GM19438 (cell line): ENCODE measurements around the gene FANCM.
"Not testable (repeated sequence)": the region's sequence is repeated elsewhere in the genome, so short reads cannot be mapped to it uniquely, and the experiment has no call there.

Experiments
- ATAC-seq: cut with Tn5 transposase; IDR thresholded peaks from one replicate; pipeline ENCODE4 v1.9.1; 2021; ENCODE audit warnings: low read depth; ENCODE audit not compliant: unreplicated experiment

The FANCM gene

DNA sequence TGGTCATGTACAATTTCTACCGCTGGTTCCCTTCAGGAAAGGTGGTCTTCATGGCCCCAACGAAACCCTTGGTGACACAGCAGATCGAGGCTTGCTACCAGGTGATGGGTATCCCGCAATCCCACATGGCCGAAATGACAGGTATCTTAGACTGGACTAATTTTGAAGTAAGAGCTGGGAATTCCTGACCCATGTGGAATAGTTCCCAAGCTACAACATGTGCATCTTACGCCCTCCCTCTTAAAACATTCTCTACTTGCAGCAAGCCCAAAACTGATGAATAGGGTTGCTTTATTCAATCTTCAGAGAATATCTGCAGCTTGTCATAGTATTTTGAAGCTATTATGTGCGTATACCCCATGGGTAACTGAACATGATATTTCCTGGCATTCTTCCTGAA is 669 bp downstream of the FANCM start:
- no peak for ATAC-seq

DNA sequence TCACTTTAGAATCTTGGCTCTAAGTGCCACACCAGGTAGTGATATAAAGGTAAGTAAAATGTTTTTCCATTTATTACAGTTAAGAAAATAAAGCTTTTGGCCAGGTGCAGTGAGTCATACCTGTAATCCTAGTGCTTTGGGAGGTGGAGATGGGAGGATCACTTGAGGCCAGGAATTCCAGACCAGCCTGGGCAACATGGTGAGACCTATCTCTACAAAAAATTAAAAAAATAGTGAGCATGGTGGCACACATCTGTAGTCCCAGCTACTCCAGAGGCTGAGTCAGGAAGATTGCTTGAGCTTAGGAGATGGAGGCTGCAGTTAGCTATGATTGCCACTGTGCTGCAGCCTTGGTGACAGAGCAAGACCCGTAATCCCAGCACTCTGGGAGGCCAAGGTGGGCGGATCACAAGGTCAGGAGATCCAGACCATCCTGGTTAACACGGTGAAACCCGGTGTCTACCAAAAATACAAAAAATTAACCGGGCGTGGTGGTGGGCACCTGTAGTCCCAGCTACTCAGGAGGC is 5.0 kb downstream of the FANCM start:
- ATAC-seq, result no peak

GRCh38 chr14:45142083-45142482 is 6.4 kb downstream of the FANCM start:
- ATAC-seq, result not testable (repeated sequence)

- no peak for ATAC-seq
These were observed 8.9 kb downstream of the FANCM start for GRCh38 chr14:45144658-45145057.

DNA sequence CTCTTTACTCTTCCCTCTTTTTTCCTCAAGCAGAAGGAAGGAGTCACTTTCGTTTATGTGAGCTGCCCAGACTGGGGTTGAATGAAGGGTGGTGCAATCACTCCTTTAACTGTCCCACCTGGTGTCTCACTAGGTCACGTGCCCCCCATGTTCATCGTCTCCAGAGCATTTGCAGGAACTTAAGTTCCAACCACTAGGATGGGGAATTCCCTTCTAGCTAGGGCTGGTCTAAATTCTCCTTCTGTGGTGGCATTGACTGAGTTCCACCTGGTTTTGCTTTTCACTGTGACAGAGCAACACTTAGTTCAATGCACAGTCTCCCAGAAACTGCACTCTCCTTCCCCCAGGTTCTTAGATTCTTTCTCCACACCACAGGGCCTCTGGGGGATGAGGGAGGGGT is 9.5 kb downstream of the FANCM start:
- peak; percentile 53 for ATAC-seq

DNA sequence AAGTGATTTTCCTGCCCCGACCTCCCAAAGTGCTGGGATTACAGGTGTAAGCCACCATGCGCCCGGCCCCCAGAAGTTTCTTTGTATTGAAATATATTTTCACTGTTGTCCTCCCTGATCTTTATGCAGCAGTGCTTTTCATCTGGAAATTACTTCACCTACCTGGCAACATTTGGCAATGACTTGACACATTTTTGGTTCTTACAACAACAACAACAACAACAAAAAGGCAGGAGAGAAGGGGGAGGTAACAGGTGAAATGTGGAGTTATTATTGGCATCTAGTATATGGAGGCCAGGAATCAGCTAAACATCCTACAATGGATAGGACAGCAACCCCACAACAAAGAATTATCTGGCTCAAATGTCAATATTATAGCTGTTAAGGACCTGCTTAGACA is 13.9 kb downstream of the FANCM start:
- no peak for ATAC-seq

GRCh38 chr14:45150386-45150890 is 14.7 kb downstream of the FANCM start:
- no peak for ATAC-seq

GRCh38 chr14:45156067-45156466 is 20.3 kb downstream of the FANCM start:
- ATAC-seq, result no peak

DNA sequence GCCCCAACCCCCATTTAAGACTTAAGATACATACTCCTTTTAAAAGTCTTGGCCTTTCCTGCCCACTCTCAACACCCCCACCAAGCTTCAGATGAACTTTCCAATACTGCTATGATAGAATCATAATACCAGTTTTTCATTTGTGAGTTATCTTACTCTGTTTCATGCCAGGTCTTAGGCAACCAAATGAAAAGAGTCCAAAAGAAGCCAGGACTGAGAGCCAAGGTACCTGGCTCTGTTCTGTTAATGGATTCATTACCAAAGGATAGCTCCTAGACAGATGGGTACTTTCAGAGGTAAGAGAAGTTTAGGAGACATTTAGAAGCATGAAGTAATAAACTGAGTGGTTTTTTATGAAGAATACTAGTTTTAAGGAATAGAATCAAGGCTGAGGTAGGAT is 34.2 kb downstream of the FANCM start:
- ATAC-seq, result no peak

- no peak for ATAC-seq
These were observed 41.3 kb downstream of the FANCM start for GRCh38 chr14:45177076-45177475.

GRCh38 chr14:45181329-45181728 is 45.6 kb downstream of the FANCM start:
- no peak for ATAC-seq

DNA sequence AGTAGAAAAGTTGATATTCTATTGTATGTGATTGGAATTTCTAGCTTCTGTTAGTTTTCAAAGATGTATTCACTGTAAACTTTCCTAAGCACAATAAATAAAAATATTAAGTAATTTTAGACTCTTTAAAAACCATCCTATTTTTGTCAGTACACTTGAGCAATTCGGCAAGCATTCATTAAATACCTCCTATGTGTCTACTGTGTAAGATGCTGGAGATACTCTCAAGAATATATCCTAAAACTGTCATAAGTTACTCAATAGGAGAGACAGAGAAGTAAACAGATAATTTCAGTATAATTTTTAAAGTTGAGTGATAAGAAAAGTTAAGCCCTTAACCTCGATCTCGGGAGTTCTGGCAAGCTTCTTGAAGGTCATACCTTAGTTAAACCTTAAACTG is 46.1 kb downstream of the FANCM start:
- no peak for ATAC-seq

DNA sequence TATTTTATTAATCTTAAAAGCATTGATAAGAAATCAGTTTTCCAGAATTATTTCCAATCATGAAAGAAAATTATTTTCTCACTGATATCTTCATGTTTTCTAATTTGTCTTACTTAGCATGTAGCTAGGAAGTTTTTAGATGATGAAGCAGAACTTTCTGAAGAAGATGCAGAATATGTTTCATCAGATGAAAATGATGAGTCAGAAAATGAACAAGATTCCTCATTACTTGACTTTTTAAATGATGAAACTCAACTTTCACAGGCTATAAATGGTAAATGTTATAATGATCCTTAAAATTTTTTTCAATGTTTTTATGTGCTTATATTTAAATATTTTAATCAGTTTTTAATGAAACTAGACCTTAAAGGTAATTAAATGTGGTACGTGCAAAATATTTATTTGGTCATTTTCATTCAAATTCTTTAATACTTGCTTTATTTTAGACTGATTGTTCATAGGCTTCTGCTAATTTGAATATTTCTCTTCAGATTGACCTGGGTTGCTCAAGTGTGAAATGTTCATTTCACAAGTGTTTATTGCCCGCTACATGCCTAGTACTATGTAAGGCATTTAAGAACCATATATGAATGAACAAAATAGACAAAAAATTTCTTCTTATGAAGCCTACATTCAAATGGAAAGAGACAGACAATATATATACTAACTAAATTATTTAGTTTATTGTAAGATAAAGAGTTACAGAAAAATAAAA is 49.5 kb downstream of the FANCM start:
- ATAC-seq, result no peak

- no peak for ATAC-seq
These were observed 59.2 kb downstream of the FANCM start for GRCh38 chr14:45194964-45195363.

- no peak for ATAC-seq
These were observed 62.8 kb downstream of the FANCM start for GRCh38 chr14:45198551-45198950.

DNA sequence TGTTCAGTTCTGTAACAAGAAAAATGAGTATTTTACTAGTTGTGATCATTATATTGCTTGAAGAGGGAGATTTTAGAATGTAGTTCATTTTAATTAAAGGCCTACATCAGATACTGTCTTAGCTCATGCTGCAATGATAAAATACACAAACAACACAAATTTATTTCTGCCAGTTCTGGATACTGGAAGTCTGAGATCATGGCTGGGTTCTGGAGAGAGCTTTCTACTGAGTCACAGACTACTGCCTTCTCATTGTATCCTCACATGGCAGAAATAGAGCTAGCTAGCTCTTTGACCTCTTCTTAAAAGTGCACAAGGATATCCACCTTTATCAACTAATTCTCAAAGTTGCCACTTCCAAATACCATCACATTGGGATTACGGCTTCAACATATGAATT is 63.5 kb downstream of the FANCM start:
- ATAC-seq, result no peak

- ATAC-seq, result no peak
These were observed 66.2 kb downstream of the FANCM start for GRCh38 chr14:45201905-45202304.

- ATAC-seq, result no peak
These were observed 68.5 kb downstream of the FANCM start for GRCh38 chr14:45204241-45204640.

DNA sequence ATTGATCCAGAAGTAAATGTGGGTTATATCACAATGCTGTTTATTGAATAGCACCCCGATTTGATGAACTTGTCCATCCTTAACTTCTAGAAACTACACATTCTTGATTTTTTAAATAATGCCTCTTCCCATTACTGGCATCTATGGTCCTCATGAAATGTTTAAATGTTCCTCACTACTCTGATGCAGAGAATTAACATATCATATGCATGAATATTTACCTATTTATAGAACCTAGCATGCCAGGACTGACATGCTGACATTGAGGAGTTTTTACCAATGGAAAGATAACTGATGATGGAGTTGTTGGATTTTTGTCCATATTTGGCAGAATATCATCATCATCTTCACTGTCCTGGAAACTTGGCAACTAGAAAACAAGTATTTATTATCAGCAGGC is 74.4 kb downstream of the FANCM start:
- no peak for ATAC-seq

GRCh38 chr14:45211295-45211694 is 75.6 kb downstream of the FANCM start:
- no peak for ATAC-seq

DNA sequence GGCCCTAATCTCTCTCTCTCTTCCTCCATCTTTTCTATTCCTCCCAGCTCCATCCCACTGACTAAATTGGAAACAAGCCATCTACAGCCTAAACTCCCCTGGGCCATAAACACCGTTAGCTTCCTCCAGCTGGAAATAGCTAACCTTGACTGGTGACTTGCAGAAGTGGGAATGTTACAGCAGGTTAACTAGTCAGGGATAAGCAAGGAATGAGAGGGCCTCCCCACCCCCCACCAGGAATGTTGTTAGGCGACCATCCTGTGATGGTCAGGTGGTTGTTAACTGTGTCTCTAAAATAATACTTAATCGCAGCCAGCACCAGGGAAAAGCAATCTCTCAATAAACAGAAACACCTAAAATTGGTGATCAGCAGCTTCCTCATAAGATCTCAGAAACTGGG is 76.5 kb downstream of the FANCM start:
- no peak for ATAC-seq

DNA sequence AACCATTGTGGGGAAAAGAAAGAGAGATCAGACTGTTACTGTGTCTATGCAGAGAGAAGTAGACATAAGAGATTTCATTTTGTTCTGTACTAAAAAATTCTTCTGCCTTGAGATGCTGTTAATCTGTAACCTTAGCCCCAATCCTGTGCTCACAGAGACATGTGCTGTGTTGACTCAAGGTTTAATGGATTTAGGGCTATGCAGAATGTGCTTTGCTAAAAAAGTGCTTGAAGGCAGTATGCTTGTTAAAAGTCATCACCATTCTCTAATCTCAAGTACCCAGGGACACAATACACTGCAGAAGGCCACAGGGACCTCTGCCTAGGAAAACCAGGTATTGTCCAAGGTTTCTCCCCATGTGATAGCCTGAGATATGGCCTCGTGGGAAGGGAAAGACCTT is 78.0 kb downstream of the FANCM start:
- ATAC-seq, result not testable (repeated sequence)
